ENCODE data around the gene GRM7. TPM values are rescaled to one million over a fixed set of nuclear protein-coding genes. Genes with fewer than 3 reads are reported as not detected.

The GRM7 gene
- total and polyA plus RNA-seq, 2 of the 4 experiments (the other 2 are of a cell fraction) = not detected

DNA sequence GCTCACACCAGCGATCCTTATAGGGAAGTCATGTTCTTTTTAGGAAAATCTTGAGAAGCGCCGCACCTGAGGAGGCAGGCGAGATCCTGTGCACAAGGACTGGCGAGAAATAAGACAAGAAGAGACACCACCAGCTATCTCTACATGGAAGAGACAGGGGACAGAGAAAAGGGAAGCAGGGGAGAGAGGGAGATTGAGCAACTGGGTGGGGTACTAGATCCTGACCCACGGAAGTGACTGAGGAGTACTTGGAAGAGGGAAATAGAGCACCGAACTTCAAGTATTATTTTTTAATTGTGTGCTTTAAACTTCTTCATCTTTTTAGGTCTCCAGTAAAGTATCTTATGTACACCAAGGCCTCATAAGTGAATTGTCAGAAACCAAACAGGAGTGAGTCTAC is 898.7 kb downstream of the GRM7 start:
- intact Hi-C loops (cut with micrococcal nuclease) (no loop called here), dilution Hi-C loops (cut with HindIII; ENCODE audit: low sequenced_read_pairs, unreplicated experiment) (no loop called here), in situ Hi-C loops (cut with MboI; ENCODE audit: low sequenced_read_pairs) (no loop called here)
- H3K56ac ChIP-seq (ENCODE audit: extremely low read depth, insufficient read depth, low read length) = no peak overlapping the region
- H2AK9ac ChIP-seq (replicated peaks; ENCODE audit: low read depth, low read length, poor library complexity) = no peak overlapping the region
- no peak overlapping the region for H2BK5ac ChIP-seq (ENCODE audit: low read depth, low read length, poor library complexity, severe bottlenecking)
- no peak overlapping the region for H3K18ac ChIP-seq (ENCODE audit: low read depth, low read length)
- no peak overlapping the region for H3K4me3 ChIP-seq (ENCODE audit: insufficient read depth, low read depth, low read length)
- H3K4ac ChIP-seq (ENCODE audit: low read depth, low read length) = no peak overlapping the region
- H3K27ac ChIP-seq (ENCODE audit: insufficient read depth, low read length) = no peak overlapping the region
- H2AK5ac ChIP-seq (ENCODE audit: low read depth, low read length) = no peak overlapping the region
- H2BK15ac ChIP-seq (ENCODE audit: low read depth, low read length) = no peak overlapping the region
- BruUV-seq (replicated peaks) = no TSS peak
- H2AFZ ChIP-seq (replicated peaks; ENCODE audit: low read length, poor library complexity) = no peak overlapping the region
- H2BK120ac ChIP-seq (ENCODE audit: low read depth, low read length) = no peak overlapping the region
- WGBS, 2 experiments (ENCODE audit: extremely low coverage in 2 of 2, insufficient read length in 1 of 2) = no CpG with 5 or more reads among the region's 7 CpGs
- no peak overlapping the region for H4K91ac ChIP-seq (ENCODE audit: insufficient read depth, low read depth, low read length)
- no peaks in the 10 kb centered on the region for H3K4me1 ChIP-seq (ENCODE audit: control insufficient read depth, insufficient read depth, low read length)
- peaks cover 12% of the 10 kb centered on the region for H3K9me3 ChIP-seq (ENCODE audit: control insufficient read depth, insufficient read depth, low read length)
- no peaks in the 10 kb centered on the region for H4K20me1 ChIP-seq (ENCODE audit: insufficient read depth, low read length)
- no peak overlapping the region for H3K23ac ChIP-seq (ENCODE audit: low read depth, low read length)
- POLR2A ChIA-PET (ENCODE audit: unreplicated experiment) = no interaction called here
- no peaks in the 10 kb centered on the region for H3K36me3 ChIP-seq (ENCODE audit: control insufficient read depth, insufficient read depth, low read length)
- no peak for DNase-seq
- H3K4me2 ChIP-seq (ENCODE audit: low read depth, low read length) = no peak overlapping the region
- no peaks in the 10 kb centered on the region for H3K79me1 ChIP-seq (ENCODE audit: low read depth in 1 of 2, low read length in 2 of 2)
- no peaks in the 10 kb centered on the region for H3K27me3 ChIP-seq (ENCODE audit: control insufficient read depth, insufficient read depth, low read length)
- no peak overlapping the region for H2BK20ac ChIP-seq (ENCODE audit: low read depth, low read length)
- TF ChIP-seq ELK1 (IDR thresholded peaks at IDR 0.05; ENCODE audit: borderline replicate concordance, low read depth, low read length) = no peak
- TF ChIP-seq POLR2A (IDR thresholded peaks at IDR 0.05; ENCODE audit: low read depth, low read length) = no peak
- no peak for TF ChIP-seq CTCF (conservative IDR thresholded peaks at IDR 0.05; ENCODE audit: low read depth, low read length)
- no peak for TF ChIP-seq RCOR1 (IDR thresholded peaks at IDR 0.05; ENCODE audit: insufficient replicate concordance, low read length)
- no peak for TF ChIP-seq CHD1 (IDR thresholded peaks at IDR 0.05; ENCODE audit: low read depth, low read length)
- TF ChIP-seq MXI1 (IDR thresholded peaks at IDR 0.05; ENCODE audit: borderline replicate concordance, low read depth, low read length) = no peak
- TF ChIP-seq RAD21 (IDR thresholded peaks at IDR 0.05; ENCODE audit: low read length) = no peak
- no peak for TF ChIP-seq CEBPB (IDR thresholded peaks at IDR 0.05; ENCODE audit: low read depth, low read length)
- no peak for TF ChIP-seq FOS (IDR thresholded peaks at IDR 0.05; ENCODE audit: low read depth, low read length)
- TF ChIP-seq MAZ (IDR thresholded peaks at IDR 0.05; ENCODE audit: borderline replicate concordance, low read depth, low read length) = no peak
- no peak for TF ChIP-seq NFE2L2 (IDR thresholded peaks at IDR 0.05; ENCODE audit: low read depth, low read length)
- no peak for TF ChIP-seq SMC3 (IDR thresholded peaks at IDR 0.05; ENCODE audit: low read depth, low read length)
- no peak for TF ChIP-seq BHLHE40 (IDR thresholded peaks at IDR 0.05; ENCODE audit: low read depth, low read length)
- TF ChIP-seq MAFK (IDR thresholded peaks at IDR 0.05; ENCODE audit: low read depth, low read length) = no peak
- TF ChIP-seq USF2 (IDR thresholded peaks at IDR 0.05; ENCODE audit: low read depth, low read length) = no peak
- no peak for TF ChIP-seq RFX5 (IDR thresholded peaks at IDR 0.05; ENCODE audit: low read depth, low read length)
- no peak for ATAC-seq (ENCODE audit: low read depth)
- H4K8ac ChIP-seq (ENCODE audit: low read depth in 2 of 2, low read length in 2 of 2) = no peak overlapping the region
- H3K9ac ChIP-seq (ENCODE audit: low read depth, low read length) = no peak overlapping the region
- H4K5ac ChIP-seq (ENCODE audit: low read depth, low read length) = no peak overlapping the region
- no peak overlapping the region for H3K14ac ChIP-seq (replicated peaks; ENCODE audit: low read depth, low read length)
- H3K9me1 ChIP-seq (ENCODE audit: insufficient read depth, low read length) = no peaks in the 10 kb centered on the region
- CTCF ChIA-PET = no interaction called here

All from IMR-90 (cell line).